Hematopoietic multipotent progenitor cell treated with erythropoietin and hydrocortisone succinate and interleukin-3 and kit ligand, for 8 days (in vitro differentiated cells): ENCODE results near the gene PRCP.

Experiments used
- DNase-seq: peaks from one replicate; pipeline ENCODE4 v3.0.0-alpha.2; 2015

The PRCP gene

GRCh38 chr11:82823647-82824619 lies 76.3 kb downstream of the PRCP start:
- no peak for DNase-seq

DNA sequence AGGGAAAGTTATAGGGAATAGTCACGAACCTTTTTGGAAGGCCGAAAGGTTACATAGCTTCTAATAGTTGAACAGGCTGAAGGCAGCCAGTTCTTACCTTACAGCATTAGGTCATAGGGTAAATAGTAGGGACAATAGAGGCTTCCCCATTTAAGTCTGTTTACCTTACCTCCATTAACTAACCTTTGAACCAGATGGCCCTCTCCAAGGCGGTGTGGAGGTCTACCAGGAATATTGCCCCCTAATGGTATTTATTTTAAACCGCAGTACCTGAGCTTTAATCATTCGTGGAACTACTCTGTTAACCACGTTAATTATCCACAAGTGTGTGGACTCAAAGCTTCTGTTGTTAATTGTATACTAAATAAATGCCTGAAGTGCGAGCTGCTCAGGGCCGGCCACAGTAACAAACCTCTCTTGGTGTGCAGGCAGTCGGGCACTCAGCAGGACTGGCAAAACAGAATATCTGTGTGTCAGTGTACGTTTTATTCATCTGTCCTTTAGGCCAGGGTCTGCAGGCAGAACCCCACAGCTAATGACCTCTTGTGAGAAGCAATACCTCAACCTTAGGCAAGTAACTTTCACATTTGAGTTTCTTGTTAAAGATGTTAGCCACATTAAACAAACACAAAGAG lies 81.7 kb downstream of the PRCP start:
- DNase-seq, result no peak

DNA sequence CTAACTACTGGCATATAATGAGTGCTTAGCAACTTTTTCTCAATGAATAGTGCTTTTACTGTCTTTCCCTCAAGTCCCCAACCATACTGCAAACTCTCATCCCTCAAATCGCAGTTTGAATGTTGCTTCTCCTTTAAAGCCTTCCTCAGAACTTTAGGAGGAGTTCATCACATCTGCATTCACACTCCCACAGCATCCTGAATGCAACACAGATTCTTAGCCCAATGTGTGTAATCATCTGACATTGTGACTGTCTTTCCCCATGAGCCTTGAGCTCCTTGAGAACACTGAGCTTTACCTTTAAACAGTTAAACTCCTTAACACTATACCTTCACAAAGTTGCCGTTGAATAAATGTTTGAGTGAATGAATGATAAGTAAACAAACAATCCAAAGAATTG lies 84.8 kb downstream of the PRCP start:
- DNase-seq, result no peak

GRCh38 chr11:82814379-82814778 lies 85.9 kb downstream of the PRCP start:
- no peak for DNase-seq

GRCh38 chr11:82811369-82811768 lies 88.9 kb downstream of the PRCP start:
- DNase-seq, result no peak

DNA sequence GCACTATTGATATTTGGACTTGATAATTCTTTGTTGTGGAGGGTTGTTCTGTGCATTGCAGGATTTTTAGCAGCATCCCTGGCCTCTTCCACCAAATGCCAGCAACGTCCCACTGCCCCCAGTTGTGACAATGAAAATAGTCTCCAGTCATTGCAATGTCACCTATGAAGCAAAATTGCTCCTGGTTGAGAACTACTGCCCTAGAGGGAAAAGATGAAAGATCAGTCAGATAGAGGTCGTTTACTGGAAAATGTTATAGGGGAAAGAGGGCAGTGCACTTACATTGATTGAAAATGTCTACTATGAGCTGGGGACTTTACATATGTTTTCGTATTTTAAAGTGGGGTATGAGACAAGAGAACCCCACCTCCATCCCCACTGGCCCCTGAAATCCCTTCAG lies 89.5 kb downstream of the PRCP start:
- no peak for DNase-seq

DNA sequence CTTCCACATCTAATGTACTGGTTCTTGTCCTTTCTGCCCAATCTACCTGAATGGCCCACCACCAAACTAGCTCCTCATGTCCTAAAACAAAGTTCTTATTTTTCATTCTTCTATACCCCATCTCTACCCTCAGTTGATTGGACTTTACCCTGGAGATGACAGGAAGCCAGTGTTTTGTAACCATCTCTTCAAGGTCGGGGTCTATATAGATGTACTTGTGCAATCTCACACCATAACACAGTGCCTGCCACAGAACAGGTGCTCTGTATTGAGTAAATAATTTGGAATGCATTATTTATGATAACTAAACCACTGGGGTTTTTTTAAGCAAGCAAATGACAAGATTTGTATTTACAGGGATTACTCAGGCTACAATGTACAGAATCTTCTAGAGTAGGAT lies 89.9 kb downstream of the PRCP start:
- DNase-seq, result no peak

DNA sequence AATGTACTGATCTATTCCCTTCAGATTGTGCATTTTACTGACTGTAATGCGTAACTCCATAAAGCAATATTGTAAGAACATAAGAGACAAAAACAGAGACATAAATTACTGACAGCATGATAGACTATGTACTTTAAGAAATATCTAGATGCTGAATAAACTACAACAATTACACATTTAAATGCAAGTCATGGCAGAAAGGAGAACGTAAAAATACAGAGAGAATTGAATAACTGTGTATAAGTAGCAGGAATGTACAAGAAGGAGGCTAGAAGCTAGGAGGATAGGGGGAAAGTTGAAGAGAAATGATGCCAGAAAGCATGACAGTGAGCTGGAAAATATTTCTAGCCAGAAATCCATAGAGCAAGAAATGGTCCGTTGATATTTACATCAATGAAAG lies 92.6 kb downstream of the PRCP start:
- DNase-seq, result no peak

GRCh38 chr11:82802710-82803109 lies 97.5 kb downstream of the PRCP start:
- no peak for DNase-seq

DNA sequence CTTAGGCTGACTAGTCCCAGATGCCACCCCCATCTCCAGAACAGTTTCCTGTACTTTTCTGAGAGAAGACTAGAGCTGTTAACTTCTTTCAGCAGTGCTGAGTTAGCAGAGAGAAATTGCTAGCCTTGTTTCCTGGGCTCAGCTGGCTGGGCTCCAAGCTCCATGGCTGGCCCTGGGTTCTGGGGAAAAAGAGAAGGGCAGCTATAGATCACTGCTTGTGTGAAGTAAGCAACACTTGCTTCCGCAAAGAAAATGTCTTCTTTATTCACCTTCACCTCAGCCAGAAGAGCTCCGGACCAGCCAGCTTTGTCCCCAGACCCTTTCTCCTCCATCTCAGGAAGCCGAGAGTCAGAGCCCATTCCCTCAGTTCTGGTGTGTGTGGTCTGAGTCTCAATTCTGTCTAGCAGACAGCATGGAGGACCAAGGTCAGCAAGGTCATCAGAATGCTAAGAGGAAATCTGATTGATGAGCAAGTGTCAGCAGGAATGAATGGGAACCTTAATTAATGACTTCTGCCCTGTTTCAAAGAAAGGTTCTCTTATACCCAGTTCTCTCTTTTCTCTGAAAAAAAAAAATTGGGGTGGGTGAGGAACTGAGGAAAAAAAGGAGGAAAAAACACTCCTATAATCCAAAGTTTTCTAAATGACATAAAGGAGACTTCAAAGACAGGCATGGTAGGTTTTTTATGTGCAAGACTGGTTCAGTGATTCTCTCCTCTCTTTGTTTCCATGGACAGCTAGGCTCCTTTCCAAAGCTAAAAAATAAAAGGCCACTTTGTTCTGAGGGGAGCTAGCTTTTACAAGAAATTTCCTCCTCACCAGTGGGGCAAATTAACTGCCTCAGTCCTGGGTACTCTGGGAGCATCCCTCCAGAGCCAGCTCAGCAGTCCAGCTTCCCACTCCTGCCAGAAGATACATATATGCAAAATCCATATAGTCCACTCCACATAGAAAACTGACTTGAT lies 103.0 kb downstream of the PRCP start:
- no peak for DNase-seq

- DNase-seq, result no peak
Measured at GRCh38 chr11:82794490-82794889, 105.7 kb downstream of the PRCP start.

- peak; percentile 84 for DNase-seq
Measured at GRCh38 chr11:82792822-82793569, 107.2 kb downstream of the PRCP start.

DNA sequence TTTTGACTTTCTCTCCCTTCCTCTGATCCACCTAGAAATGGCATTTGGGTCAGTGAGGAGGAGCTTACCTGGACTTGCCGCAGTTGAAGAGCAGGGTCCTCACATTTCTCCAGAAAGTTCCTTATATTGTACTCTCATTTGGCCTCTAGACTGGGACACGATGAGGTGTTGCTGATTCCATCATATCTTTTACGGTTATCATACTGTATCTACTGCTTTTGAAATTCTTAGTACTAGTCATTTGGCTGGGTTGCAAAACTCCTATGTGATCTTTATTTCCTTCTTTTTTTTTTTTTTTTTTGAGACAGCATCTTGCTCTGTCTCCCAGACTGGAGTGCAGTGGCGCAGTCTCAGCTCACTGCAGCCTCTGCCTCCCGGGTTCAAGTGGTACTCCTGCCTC lies 107.9 kb downstream of the PRCP start:
- no peak for DNase-seq

DNA sequence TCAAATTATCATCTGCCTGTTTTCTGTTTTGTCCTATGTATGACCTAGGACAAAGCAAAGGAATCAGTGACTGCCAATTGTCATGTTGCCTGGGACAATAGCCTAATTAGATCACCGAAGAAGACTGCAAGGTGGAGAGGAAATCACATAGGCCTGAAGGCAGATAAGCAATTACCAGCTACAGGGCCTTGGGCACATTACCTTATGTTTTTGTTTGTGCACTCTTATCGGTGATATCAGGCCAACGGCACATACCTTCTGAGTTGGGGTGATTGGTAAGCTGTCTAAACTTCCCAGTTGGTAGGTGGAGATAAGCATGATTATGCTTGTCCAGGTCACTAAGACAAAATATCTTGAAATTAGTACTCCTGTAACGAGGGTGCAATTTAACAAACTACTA lies 108.5 kb downstream of the PRCP start:
- peak; percentile 92 for DNase-seq

- DNase-seq, result peak; percentile 77
Measured at GRCh38 chr11:82790723-82791484, 109.3 kb downstream of the PRCP start.

DNA sequence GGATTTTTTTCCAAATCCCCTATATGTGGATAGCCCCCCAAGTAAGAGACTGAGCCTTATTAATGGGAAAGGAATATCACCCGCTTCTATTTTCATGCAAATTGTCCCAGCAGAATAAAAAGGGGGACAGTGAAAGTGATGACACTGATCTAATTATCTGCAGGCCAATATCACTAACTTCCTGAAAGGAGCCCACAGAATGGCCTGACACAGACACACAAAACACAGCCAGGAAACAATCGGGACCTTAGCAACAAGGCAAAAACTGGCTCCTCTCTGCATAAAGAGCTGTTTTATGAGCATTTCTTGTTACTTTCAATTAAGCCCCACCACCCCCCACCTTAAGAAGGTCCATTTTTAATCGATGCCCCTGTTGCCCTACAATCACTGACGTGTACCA lies 112.2 kb downstream of the PRCP start:
- DNase-seq, result no peak

GRCh38 chr11:82786836-82787235 lies 113.4 kb downstream of the PRCP start:
- no peak for DNase-seq

GRCh38 chr11:82786001-82786400 lies 114.2 kb downstream of the PRCP start:
- no peak for DNase-seq

DNA sequence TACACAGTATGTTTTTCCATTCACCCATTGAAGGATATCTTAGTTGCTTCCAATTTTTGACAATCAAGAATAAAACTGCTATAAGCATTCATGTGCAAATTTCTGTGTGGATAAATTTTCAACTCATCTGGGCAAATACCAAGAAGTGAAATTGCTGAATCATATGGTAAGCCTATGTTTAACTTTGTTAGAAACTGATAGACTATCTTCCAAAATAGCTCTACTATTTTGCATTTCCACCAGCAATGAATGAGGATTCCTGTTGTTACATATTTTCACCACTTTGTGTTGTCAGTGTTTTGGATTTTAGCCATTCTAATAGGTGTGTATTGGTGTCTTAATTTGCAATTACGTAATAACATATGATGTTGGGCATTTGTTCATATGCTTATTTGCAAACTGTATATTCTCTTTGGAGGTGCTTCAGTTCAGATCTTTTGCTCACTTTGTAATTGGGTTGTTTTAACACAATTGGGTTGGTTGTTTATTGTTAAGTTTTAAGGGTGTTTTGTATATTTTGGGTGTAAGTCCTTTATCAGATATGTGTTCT lies 117.3 kb downstream of the PRCP start:
- DNase-seq, result peak; percentile 34

DNA sequence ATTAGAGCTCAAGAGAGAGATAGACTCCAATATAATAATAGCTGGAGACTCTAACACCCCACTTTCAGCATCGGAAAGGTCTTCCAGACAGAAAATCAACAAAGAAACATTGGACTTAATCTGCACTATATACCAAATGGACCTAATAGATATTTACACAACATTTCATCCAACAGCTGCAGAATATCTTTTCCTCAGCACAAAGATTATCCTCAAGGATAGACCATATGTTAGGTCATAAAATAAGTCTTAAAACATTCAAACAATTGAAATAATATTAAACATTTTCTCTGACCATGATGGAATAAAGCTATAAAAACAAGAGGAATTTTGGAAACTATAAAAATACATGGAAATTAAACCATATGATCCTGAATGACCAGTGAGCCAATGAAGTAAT lies 121.5 kb downstream of the PRCP start:
- no peak for DNase-seq

DNA sequence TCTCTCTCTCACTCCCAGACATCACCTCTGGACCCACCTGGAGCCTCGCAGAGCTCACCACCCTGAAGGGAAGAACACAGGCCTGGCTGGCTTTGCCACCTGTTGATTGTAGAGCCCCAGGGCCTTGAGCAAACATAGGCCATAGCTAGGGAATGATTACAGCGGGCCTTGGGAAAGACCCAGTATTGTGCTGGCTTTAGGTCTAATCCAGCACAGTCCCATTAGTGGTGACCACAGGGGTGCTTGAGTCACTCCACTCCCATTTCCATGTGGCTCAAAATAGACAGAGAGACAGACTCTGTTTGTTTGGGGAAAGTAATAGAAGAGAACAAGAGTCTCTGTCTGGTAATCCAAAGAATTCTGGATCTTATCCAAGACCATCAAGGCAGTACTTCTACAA lies 123.9 kb downstream of the PRCP start:
- DNase-seq, result no peak
